AG09319 (cell line): ENCODE measurements around the gene PI4KA.
"Not testable (repeated sequence)": the region's sequence is repeated elsewhere in the genome, so short reads cannot be mapped to it uniquely, and the experiment has no call there.

ENCODE experiments used
- DNase-seq: peaks from one replicate; pipeline ENCODE4 v3.0.0-alpha.2; 2010; ENCODE audit warnings: low read depth; ENCODE audit errors: extremely low read depth
- CTCF ChIP-seq: IDR thresholded peaks from 2 replicates; pipeline ENCODE4 v1.5.1; 2011; ENCODE audit warnings: low read depth, mild to moderate bottlenecking, inconsistent platforms, low read length, moderate library complexity

Gene PI4KA

GRCh38 chr22:20700347-20700746, 158.3 kb downstream of the PI4KA start:
- DNase-seq = not testable (repeated sequence)

- DNase-seq = not testable (repeated sequence)
These were observed 158.8 kb downstream of the PI4KA start for GRCh38 chr22:20699856-20700255.

GRCh38 chr22:20697481-20698113, 161.0 kb downstream of the PI4KA start:
- peak; percentile 56 for TF ChIP-seq CTCF
- peak; percentile 37 for DNase-seq

GRCh38 chr22:20696056-20696455, 162.6 kb downstream of the PI4KA start:
- not testable (repeated sequence) for DNase-seq

GRCh38 chr22:20695205-20695604, 163.4 kb downstream of the PI4KA start:
- DNase-seq = not testable (repeated sequence)

GRCh38 chr22:20694256-20694655, 164.4 kb downstream of the PI4KA start:
- not testable (repeated sequence) for DNase-seq

- not testable (repeated sequence) for DNase-seq
These were observed 165.7 kb downstream of the PI4KA start for GRCh38 chr22:20692926-20693325.

GRCh38 chr22:20690586-20691317, 167.9 kb downstream of the PI4KA start:
- DNase-seq = not testable (repeated sequence)

GRCh38 chr22:20687356-20688172, 171.0 kb downstream of the PI4KA start:
- DNase-seq = not testable (repeated sequence)

- DNase-seq = not testable (repeated sequence)
These were observed 172.8 kb downstream of the PI4KA start for GRCh38 chr22:20685764-20686163.

- not testable (repeated sequence) for DNase-seq
These were observed 179.7 kb downstream of the PI4KA start for GRCh38 chr22:20678792-20679435.

GRCh38 chr22:20677684-20678242, 180.8 kb downstream of the PI4KA start:
- no peak for TF ChIP-seq CTCF
- no peak for DNase-seq

- DNase-seq = not testable (repeated sequence)
These were observed 183.0 kb downstream of the PI4KA start for GRCh38 chr22:20675613-20676012.
